ENCODE results near the gene MFAP2.

MFAP2 gene

GRCh38 chr1:16972189-16972895, 8.1 kb downstream of the MFAP2 start:
- no peak overlapping the region for H3K4me3 ChIP-seq (ENCODE audit: low read depth, low read length)
- DNase-seq (ENCODE audit: low read depth) = no peak
- TF ChIP-seq, protein P1, sequence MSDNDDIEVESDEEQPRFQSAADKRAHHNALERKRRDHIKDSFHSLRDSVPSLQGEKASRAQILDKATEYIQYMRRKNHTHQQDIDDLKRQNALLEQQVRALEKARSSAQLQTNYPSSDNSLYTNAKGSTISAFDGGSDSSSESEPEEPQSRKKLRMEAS (IDR thresholded peaks at IDR 0.05; ENCODE audit: low read depth, low read length) = no peak
- TF ChIP-seq POLR2A (IDR thresholded peaks at IDR 0.05; ENCODE audit: extremely low read depth, insufficient read length) (no peak), MYC (IDR thresholded peaks at IDR 0.05; ENCODE audit: low read depth, low read length) (no peak)
- TF ChIP-seq, protein P2, sequence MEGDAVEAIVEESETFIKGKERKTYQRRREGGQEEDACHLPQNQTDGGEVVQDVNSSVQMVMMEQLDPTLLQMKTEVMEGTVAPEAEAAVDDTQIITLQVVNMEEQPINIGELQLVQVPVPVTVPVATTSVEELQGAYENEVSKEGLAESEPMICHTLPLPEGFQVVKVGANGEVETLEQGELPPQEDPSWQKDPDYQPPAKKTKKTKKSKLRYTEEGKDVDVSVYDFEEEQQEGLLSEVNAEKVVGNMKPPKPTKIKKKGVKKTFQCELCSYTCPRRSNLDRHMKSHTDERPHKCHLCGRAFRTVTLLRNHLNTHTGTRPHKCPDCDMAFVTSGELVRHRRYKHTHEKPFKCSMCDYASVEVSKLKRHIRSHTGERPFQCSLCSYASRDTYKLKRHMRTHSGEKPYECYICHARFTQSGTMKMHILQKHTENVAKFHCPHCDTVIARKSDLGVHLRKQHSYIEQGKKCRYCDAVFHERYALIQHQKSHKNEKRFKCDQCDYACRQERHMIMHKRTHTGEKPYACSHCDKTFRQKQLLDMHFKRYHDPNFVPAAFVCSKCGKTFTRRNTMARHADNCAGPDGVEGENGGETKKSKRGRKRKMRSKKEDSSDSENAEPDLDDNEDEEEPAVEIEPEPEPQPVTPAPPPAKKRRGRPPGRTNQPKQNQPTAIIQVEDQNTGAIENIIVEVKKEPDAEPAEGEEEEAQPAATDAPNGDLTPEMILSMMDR (IDR thresholded peaks at IDR 0.05; ENCODE audit: low read depth, low read length) = no peak

DNA sequence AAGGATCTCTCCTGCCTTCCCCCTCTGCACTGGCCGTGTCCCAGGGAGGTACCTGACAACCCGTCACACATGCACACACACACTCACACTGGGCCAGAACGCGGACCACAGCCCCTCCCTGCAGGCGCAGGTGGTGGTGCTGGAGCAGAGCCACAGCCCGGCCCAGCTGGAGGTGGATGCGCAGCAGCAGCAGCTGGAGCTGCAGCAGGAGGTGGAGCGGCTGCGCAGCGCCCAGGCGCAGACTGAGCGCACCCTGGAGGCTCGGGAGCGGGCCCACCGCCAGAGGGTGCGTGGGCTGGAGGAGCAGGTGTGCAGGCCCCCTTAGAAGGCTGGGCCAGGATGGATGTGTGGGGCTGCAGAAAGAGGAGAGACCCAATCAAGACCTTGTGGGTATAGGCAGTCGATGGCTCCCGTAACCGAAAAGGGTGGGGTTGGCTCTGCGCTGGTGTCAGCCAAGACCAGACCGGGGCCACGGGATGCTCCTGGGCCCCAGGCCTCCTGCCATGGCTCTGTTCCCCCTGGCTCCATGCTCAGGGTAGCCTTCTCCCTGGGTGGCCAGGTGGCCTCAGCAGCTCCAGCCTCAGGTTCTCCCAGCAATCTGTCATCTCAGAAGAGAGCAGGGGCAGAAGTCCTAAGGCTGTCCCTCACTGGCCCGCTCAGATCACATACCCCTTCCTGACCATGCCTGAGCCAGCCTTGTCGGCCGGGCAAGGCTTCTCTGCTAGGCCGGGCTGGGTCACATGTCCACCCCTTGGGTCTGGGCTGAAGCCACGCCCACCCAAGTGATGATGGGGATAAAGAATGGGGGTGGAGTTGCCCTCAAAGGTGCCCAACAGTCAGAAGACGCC, 8.9 kb downstream of the MFAP2 start:
- TF ChIP-seq MYC (IDR thresholded peaks at IDR 0.05; ENCODE audit: low read depth, low read length) (no peak), POLR2A (IDR thresholded peaks at IDR 0.05; ENCODE audit: extremely low read depth, insufficient read length) (no peak)
- TF ChIP-seq, protein P2 (IDR thresholded peaks at IDR 0.05; ENCODE audit: low read depth, low read length) = no peak
- TF ChIP-seq, protein P1 (IDR thresholded peaks at IDR 0.05; ENCODE audit: low read depth, low read length) = no peak
- no peak for DNase-seq (ENCODE audit: low read depth)
- H3K4me3 ChIP-seq (ENCODE audit: low read depth, low read length) = no peak overlapping the region

DNA sequence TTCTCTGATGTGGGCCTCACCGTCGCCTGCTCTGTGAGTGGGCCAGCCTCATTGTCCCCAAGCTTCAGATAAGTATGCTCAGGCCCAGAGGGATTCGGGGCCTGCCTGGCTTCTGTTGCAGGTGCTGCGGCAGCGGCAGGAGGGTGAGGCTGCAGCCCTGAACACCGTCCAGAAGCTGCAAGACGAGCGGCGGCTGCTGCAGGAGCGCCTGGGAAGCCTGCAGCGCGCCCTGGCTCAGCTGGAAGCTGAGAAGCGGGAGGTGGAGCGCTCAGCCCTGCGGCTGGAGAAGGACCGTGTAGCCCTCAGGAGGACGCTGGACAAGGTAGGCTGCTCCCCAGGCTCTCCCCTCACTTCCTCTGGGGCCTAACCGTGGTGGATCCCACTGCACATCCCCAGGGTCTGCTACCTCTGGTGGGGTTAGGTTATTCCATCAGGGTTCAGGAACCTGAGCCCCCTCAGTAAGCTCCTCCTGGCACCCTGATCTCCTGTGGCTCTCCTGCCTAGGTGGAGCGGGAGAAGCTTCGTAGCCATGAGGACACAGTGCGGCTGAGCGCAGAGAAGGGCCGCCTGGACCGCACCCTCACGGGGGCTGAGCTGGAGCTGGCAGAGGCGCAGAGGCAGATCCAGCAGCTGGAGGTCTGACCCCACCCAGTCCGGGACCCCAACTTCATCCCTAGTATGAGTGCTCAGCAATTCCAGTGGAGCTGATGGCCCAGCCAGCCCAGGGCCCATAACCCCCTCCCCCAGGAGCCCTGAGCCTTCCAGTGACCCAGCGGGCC, 10.1 kb downstream of the MFAP2 start:
- no peak for DNase-seq (ENCODE audit: low read depth)
- H3K4me3 ChIP-seq (ENCODE audit: low read depth, low read length) = no peak overlapping the region
- no peak for TF ChIP-seq POLR2A (IDR thresholded peaks at IDR 0.05; ENCODE audit: extremely low read depth, insufficient read length)
- TF ChIP-seq MYC (IDR thresholded peaks at IDR 0.05; ENCODE audit: low read depth, low read length) = no peak
- TF ChIP-seq, protein P1 (IDR thresholded peaks at IDR 0.05; ENCODE audit: low read depth, low read length) = no peak
- TF ChIP-seq, protein P2 (IDR thresholded peaks at IDR 0.05; ENCODE audit: low read depth, low read length) = no peak

DNA sequence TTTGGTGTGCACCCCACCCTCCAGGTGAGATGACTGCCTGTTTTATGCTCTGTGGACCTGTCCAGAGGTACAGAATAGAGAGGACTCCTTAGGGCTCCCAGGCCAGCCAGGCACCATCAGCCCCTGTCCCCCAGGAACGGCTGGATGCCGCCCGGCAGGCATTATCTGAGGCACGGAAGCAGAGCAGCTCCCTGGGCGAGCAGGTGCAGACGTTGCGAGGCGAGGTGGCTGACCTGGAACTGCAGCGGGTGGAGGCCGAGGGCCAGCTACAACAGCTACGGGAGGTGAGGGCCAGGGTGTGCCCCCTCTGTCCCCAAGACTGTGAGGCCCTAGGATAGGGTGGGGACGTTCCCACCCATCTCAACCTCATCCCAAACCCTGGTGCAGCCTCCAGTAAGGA, 10.8 kb downstream of the MFAP2 start:
- TF ChIP-seq, protein P1 (IDR thresholded peaks at IDR 0.05; ENCODE audit: low read depth, low read length) = no peak
- TF ChIP-seq MYC (IDR thresholded peaks at IDR 0.05; ENCODE audit: low read depth, low read length) (no peak), POLR2A (IDR thresholded peaks at IDR 0.05; ENCODE audit: extremely low read depth, insufficient read length) (no peak)
- TF ChIP-seq, protein P2 (IDR thresholded peaks at IDR 0.05; ENCODE audit: low read depth, low read length) = no peak
- no peak for DNase-seq (ENCODE audit: low read depth)
- H3K4me3 ChIP-seq (ENCODE audit: low read depth, low read length) = no peak overlapping the region

DNA sequence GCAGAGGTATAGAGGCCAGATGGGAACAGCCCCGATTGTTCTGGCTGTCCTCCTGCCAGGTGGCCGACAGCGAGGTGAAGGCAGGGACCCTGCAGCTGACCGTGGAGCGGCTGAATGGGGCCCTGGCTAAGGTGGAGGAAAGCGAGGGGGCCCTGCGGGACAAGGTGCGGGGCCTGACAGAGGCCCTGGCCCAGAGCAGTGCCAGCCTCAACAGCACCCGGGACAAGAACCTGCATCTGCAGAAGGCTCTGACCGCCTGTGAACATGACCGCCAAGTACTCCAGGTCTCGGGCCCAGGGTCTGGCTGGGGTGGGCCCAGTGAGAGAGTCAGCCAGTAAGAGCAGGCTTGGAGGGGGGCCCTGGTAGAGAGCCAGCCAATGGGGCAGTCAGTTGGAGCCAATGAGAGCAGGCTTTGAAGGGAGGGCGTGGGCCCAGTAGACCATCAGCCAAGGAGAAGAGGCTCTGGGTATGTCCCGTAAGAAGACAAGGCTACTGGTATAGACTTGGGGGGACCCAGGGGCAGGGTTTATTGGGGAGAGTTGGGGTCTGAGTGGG, 11.3 kb downstream of the MFAP2 start:
- DNase-seq (ENCODE audit: low read depth) = no peak
- TF ChIP-seq MYC (IDR thresholded peaks at IDR 0.05; ENCODE audit: low read depth, low read length) (no peak), POLR2A (IDR thresholded peaks at IDR 0.05; ENCODE audit: extremely low read depth, insufficient read length) (no peak)
- TF ChIP-seq, protein P1 (IDR thresholded peaks at IDR 0.05; ENCODE audit: low read depth, low read length) = no peak
- TF ChIP-seq, protein P2 (IDR thresholded peaks at IDR 0.05; ENCODE audit: low read depth, low read length) = no peak
- no peak overlapping the region for H3K4me3 ChIP-seq (ENCODE audit: low read depth, low read length)

All from NB4 (cell line).